ENCODE results near the gene IDS. TPM values are rescaled to one million over a fixed set of nuclear protein-coding genes. Genes with fewer than 3 reads are reported as not detected.

The IDS gene
- total RNA-seq, 4 donors from 2014 or later: 55.7 to 97.7 (median 63.5) TPM

DNA sequence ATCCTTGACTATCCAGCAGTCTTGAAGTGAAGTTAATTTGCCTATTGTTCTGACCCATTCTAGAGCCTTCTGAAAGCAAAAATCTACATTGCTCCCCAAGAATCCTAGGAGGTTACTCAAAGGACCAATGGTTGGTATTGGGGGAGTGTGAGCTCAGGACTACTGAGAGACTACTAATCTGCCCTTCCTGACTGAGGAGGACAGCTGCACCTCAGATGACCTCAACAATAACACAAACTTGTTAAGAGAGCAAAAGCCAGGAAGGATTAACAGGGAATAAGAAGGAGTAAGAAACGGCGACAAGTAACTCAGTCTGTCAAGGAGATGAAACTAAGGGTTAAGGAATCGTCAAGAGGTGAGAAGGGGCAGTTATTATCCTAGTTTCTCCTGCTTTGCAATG, 43.4 kb downstream of the IDS start:
- TF ChIP-seq POLR2AphosphoS5 (IDR thresholded peaks at IDR 0.05): no peak
- TF ChIP-seq, protein P1, sequence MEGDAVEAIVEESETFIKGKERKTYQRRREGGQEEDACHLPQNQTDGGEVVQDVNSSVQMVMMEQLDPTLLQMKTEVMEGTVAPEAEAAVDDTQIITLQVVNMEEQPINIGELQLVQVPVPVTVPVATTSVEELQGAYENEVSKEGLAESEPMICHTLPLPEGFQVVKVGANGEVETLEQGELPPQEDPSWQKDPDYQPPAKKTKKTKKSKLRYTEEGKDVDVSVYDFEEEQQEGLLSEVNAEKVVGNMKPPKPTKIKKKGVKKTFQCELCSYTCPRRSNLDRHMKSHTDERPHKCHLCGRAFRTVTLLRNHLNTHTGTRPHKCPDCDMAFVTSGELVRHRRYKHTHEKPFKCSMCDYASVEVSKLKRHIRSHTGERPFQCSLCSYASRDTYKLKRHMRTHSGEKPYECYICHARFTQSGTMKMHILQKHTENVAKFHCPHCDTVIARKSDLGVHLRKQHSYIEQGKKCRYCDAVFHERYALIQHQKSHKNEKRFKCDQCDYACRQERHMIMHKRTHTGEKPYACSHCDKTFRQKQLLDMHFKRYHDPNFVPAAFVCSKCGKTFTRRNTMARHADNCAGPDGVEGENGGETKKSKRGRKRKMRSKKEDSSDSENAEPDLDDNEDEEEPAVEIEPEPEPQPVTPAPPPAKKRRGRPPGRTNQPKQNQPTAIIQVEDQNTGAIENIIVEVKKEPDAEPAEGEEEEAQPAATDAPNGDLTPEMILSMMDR (IDR thresholded peaks at IDR 0.05): no peak
- H3K4me3 ChIP-seq: no peak overlapping the region
- H3K27ac ChIP-seq: no peak overlapping the region
- no peak for DNase-seq (ENCODE audit: low spot score in 2 of 2)
- 73% methylated on average over 3 of the region's 3 CpGs for WGBS
- no peaks in the 10 kb centered on the region for H3K9me3 ChIP-seq
- H3K27me3 ChIP-seq: no peaks in the 10 kb centered on the region
- no peaks in the 10 kb centered on the region for H3K4me1 ChIP-seq
- no peaks in the 10 kb centered on the region for H3K36me3 ChIP-seq

DNA sequence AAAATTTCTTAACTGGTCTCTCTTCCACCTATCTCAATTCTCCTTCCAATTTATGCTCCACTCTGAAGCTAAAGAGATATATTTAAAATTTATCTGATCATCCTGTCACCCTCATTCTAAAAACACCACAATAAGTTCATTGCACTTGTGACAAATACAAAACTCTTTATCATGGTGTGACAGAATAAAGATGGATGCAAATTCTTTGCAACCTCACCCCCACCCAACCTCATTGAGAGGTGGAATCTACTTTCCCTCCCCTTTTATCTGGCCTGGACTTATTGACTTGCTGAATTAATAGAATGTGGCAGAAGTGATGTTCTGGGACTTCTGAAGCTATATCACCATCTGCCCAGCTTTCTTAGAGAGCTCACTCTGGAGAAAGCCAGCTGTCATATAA, 46.5 kb downstream of the IDS start:
- Histone ChIP-seq H3K27me3 (no peaks in the 10 kb centered on the region), H3K4me3 (no peak overlapping the region), H3K4me1 (no peaks in the 10 kb centered on the region), H3K9me3 (no peaks in the 10 kb centered on the region), H3K27ac (no peak overlapping the region), H3K36me3 (no peaks in the 10 kb centered on the region)
- TF ChIP-seq POLR2AphosphoS5 (IDR thresholded peaks at IDR 0.05) (no peak), EP300 (IDR thresholded peaks at IDR 0.05) (no peak), POLR2A (IDR thresholded peaks at IDR 0.05) (no peak)
- TF ChIP-seq, protein P1 (IDR thresholded peaks at IDR 0.05): no peak
- no peak for DNase-seq (ENCODE audit: low spot score in 2 of 2)

DNA sequence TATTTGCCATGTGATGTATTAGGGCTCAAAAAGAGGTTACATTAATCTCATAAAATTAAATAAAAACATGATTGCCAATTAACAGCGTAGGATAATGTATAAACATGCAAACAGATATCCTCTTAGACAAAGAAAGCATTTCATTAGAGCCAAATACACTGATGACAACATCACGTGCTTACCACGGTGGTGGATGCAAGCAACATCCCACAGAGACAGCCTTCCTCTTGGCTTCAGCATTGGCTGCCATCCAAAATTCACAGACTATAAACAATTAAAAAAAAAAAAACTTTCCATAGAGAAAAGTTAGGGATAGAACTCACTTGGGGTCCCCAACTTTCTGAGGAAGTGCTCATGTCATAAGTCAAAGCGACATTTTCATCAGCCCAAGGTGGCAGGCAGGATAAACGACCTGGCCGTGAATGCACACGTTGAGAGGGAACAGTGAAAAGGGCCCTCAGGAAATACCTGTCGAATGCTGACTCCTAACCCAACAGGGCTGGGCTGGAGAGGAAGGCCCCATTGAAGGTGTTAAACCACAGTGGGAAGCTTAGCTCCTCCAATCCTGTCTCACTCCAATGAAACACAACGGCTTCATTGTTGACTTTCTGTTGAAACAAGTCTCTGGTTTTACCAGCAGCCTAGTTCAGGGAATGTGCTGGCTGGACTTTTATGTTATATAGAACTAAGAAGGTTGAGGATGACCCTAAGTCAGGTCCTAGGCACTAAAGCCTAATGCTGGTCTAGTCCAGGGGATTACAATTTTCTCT, 48.4 kb downstream of the IDS start:
- no peaks in the 10 kb centered on the region for H3K27me3 ChIP-seq
- H3K4me3 ChIP-seq: no peak overlapping the region
- H3K27ac ChIP-seq: no peak overlapping the region
- H3K4me1 ChIP-seq: no peaks in the 10 kb centered on the region
- no peak for TF ChIP-seq POLR2A (IDR thresholded peaks at IDR 0.05)
- TF ChIP-seq EP300 (IDR thresholded peaks at IDR 0.05): no peak
- TF ChIP-seq POLR2AphosphoS5 (IDR thresholded peaks at IDR 0.05): no peak
- TF ChIP-seq, protein P1 (IDR thresholded peaks at IDR 0.05): no peak
- no peaks in the 10 kb centered on the region for H3K36me3 ChIP-seq
- DNase-seq (ENCODE audit: low spot score in 2 of 2): no peak
- H3K9me3 ChIP-seq: no peaks in the 10 kb centered on the region
- WGBS: 42% methylated on average over 9 of the region's 9 CpGs

DNA sequence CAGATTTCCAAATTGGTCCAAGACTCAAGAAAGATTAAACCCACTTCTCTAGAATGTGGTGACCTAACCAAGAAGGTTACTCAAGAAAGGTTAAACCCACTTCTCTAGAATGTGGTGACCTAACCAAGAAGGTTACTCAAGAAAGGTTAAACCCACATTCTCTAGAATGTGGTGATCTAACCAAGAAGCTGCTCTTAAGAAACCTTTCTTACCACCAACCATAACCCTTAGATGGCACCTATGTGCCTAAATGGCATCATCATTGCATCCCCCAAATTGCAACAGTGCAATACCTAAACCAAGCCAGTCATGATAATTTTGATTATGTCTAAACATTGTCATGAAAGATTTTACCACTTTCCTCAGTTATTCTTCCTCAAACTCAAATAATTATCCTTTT, 49.2 kb downstream of the IDS start:
- Histone ChIP-seq H3K36me3 (no peaks in the 10 kb centered on the region), H3K27me3 (no peaks in the 10 kb centered on the region), H3K4me3 (no peak overlapping the region), H3K4me1 (no peaks in the 10 kb centered on the region), H3K27ac (no peak overlapping the region), H3K9me3 (no peaks in the 10 kb centered on the region)
- no peak for DNase-seq (ENCODE audit: low spot score in 2 of 2)
- TF ChIP-seq POLR2A (IDR thresholded peaks at IDR 0.05) (no peak), EP300 (IDR thresholded peaks at IDR 0.05) (no peak), POLR2AphosphoS5 (IDR thresholded peaks at IDR 0.05) (no peak)
- TF ChIP-seq, protein P1 (IDR thresholded peaks at IDR 0.05): no peak

DNA sequence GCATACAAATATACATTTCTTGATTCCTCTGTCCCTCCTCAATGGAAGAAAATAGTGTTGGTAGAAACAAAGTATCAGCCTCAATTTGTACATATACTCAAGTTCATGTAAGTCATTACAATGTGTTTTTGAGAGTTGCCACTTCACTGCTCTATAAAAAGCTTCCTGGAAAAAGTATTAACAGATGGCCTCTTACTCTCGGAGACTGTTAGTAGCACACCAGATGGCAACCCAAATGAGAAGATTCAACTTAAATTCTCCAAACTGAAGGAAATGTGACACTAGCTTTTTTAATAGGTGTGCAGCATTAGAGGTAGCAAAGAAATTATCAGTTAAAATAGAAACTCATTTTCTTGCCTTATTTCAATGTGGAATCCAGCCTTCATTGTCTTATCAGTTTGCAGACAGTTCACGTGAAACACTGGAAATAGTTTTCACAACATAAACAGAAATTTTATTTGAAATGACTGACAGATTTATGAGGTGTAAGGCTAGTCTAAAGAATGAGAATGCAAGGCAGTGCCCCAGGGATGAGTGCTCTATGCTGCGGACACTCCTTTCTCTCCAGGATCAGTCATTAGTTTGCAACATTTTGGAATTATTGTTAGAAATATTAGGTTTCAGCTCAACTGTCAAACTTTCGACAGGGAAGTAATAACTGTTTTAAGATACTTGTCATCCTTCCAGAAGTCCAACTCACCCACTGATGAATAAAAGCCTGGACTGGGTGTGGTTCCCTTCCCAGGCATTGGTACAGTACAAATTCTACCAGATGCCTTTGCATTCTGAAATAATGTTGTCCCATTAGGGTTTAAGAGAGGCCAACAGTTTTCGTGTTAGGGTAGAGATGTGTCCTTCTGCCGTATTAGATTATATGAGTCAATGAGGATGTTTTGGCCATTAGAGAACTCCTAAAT, 50.9 kb downstream of the IDS start:
- no peak for DNase-seq (ENCODE audit: low spot score in 2 of 2)
- Histone ChIP-seq H3K9me3 (no peaks in the 10 kb centered on the region), H3K27ac (no peak overlapping the region), H3K4me3 (no peak overlapping the region), H3K4me1 (no peaks in the 10 kb centered on the region), H3K36me3 (no peaks in the 10 kb centered on the region), H3K27me3 (no peaks in the 10 kb centered on the region)
- TF ChIP-seq, protein P1 (IDR thresholded peaks at IDR 0.05): no peak
- TF ChIP-seq POLR2AphosphoS5 (IDR thresholded peaks at IDR 0.05) (no peak), EP300 (IDR thresholded peaks at IDR 0.05) (no peak), POLR2A (IDR thresholded peaks at IDR 0.05) (no peak)
- WGBS: 61% methylated on average over 6 of the region's 6 CpGs

Data from suprapubic skin (tissue), 4 donors.